GM11168 (cell line): ENCODE data around the gene PROX1.

ENCODE experiments used
- in situ Hi-C: fragments of 300-500 bp; cut with MboI; formaldehyde crosslinking; loops from one replicate; pipeline ENCODE4 v1.12.0; 2022; ENCODE audit warnings: low sequenced_read_pairs; ENCODE audit not compliant: unreplicated experiment

PROX1 gene

GRCh38 chr1:214018386-214019268, 30.9 kb downstream of the PROX1 start:
- in situ Hi-C loops: no loop called here

GRCh38 chr1:214019499-214019898, 31.7 kb downstream of the PROX1 start:
- in situ Hi-C loops: no loop called here

GRCh38 chr1:214021321-214021720, 33.5 kb downstream of the PROX1 start:
- in situ Hi-C loops: no loop called here

DNA sequence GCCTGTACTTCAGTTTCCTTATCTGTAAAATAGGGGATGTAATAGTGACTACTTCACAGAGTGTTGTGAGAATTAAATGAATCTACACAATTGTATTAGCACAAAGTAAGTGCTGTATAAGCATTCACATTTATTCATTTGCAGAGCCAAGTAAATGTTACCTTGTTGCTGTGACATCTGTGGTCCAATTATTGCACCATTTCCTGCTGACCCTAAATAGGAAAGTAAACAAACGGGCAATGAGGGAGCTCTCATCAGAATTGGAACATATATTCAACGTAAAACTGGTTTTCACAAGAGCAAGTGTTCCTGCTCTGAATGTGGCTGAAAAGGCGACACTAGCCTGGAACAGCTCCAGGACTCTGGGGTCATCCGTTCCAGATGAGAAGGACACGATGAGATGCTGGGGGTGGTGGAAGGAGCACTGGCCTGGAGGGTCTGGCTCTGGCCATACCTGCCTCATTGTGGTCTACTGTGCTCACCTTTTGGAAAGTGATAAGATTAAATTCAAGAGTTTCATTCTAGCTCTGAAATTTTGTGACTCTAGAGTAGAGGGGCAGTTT, 34.5 kb downstream of the PROX1 start:
- in situ Hi-C loops: no loop called here

GRCh38 chr1:214022810-214023425, 35.1 kb downstream of the PROX1 start:
- in situ Hi-C loops: no loop called here

DNA sequence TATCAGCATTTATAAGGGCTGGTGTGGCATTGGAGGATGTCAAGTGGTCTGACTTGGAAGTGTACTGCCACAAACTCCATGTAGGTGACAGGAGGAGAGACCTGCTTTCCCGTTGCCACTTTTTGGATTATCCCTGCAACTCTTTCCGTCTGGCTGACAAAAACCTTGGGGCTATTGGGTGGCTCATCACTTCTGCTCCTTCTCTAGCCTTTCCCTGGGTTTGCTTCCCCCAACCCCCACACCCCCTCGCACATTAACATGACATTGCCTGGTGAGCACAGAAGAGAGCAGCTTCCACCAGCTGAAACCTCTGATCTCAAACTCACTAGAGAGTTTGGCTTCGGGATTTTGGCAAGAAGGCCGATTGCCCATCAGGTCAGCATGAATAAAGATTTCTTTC, 39.2 kb downstream of the PROX1 start:
- in situ Hi-C loops: no loop called here

DNA sequence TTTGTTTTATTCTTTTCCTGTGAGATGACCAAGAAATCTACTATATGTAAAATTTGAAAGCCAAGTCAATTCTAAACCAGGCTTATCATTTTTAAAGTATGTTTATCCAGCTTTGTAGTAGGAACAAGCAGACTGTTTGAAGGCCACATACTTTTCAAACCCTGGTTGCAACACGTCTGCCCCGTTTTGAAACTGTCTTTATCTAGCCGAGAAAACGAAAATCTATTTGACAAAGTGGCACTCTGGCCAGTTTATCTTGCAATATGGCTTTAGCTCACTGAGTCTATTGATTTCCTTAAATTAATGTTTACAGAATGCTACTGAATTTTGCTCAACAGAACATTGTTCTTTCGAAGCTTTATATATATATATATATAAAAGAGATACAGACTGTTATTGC, 39.7 kb downstream of the PROX1 start:
- in situ Hi-C loops: no loop called here

- in situ Hi-C loops: no loop called here
Measured at GRCh38 chr1:214028095-214028494, 40.3 kb downstream of the PROX1 start.

GRCh38 chr1:214028649-214029406, 41.1 kb downstream of the PROX1 start:
- in situ Hi-C loops: no loop called here

- in situ Hi-C loops: no loop called here
Measured at GRCh38 chr1:214029796-214030195, 42.0 kb downstream of the PROX1 start.

DNA sequence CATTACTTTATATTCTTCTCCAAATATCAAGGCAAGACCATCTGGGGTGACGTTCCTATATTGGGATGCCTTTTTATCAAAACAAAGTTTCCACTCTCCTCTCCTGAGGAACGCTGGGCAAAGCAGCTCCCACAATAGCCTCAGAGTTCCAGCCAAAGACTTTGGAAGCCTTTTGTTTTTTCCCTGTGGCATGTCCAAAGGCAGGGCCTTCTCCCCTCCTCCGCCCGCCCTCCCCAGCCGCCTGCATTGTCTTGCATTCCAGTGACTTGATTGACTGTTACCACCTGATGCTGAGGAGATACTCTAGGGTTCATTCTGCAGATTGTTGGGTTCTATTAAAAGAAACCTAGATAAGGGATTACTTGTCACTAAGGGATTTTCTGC, 43.5 kb downstream of the PROX1 start:
- in situ Hi-C loops: no loop called here

DNA sequence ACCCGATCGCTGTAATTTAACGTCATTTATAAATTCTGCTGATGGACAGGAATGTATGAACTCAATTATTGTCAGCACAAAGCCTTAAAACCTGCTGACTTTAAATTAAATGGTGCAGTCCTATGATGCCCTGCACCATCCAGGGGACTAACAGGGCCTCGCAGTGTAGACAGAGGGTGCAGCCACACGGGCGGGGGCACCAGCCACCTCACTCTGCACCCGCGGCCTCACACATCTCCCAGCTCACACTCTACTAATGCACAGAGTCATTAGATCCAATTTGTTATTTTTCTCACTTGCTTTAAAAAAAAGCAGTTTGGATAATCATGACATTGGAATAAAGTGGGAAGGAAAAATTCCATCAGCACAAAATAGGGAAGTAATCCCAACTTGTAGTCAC, 49.7 kb downstream of the PROX1 start:
- in situ Hi-C loops: no loop called here

DNA sequence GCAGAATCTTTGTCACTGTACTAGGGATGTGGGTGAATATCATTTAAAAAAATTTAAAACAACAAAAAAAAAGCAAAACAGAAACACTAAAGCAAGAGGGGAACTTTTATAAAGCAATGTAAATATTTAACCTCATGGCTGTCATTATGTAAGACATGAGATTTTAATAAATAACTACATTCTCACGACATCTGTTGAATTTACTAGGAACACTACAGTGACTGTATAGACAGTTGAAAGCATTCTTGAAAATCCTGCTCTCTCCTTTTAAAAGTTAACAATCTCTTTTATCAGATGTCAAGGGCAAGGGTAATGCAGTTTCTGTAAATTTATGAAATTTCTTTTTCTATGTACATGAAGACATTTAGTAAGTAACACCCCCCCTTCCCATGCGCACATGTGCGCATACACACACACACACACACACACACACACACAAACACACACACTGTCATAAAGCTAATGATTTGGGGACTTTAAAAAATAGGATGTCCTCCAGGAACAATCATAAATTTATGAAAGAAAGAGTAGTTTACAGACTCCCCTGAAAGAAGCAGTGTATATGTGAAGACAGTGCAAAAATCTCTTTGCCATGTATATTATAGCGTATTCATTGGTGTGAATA, 51.7 kb downstream of the PROX1 start:
- in situ Hi-C loops: no loop called here

- in situ Hi-C loops: no loop called here
Measured at GRCh38 chr1:214043167-214043566, 55.4 kb downstream of the PROX1 start.

- in situ Hi-C loops: no loop called here
Measured at GRCh38 chr1:214044438-214045214, 56.9 kb downstream of the PROX1 start.

GRCh38 chr1:214050513-214051401, 63.0 kb downstream of the PROX1 start:
- in situ Hi-C loops: no loop called here

- in situ Hi-C loops: no loop called here
Measured at GRCh38 chr1:214051786-214052185, 64.0 kb downstream of the PROX1 start.

- in situ Hi-C loops: no loop called here
Measured at GRCh38 chr1:214058076-214058475, 70.3 kb downstream of the PROX1 start.

DNA sequence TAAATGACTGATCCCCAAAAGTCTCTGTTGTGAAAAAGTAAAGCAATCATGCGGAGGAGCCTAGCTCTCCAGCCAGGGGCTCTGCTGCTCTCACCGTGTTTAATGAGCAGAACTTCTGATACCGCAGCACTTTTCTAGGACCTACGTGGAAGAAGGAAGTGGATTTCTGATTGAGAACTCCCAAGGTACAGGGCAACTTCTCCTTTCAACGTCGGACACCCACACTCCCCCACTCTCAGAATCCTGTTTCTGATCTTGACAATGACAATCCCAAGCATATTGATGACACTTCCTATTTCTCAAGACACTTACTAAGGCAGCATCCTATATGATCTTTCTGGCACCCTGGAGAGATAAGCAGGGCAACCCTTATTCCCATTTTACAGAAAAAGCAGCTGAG, 78.4 kb downstream of the PROX1 start:
- in situ Hi-C loops: no loop called here
